HCT116 (cell line): Measurements from ENCODE around the gene CEP20. TPM values are rescaled to one million over a fixed set of nuclear protein-coding genes. Genes with fewer than 3 reads are reported as not detected.

Source experiments
- ATAC-seq: fragments of 200-7000 bp; cut with Tn5 transposase; 2 replicates; pipeline ENCODE4 v1.9.1; 2020; ENCODE audit warnings: mild to moderate bottlenecking, moderate library complexity
- BruUV-seq: library from RNA; stranded (reverse); fragments of 400-500 nt; replicated peaks from 2 replicates; lab custom pipeline; 2021; lab: Mats Ljungman, UMichigan
- CTCF ChIA-PET: fragments of 300-600 bp; sonication (Branson Sonifier 250); formaldehyde crosslinking; loops from one replicate; lab custom pipeline; 2021; ENCODE audit warnings: antibody characterized with exemption; lab: Charles Lee
- POLR2A ChIA-PET: fragments of 300-600, 350-600 bp; sonication (Branson Sonifier 250); formaldehyde crosslinking; loops from one replicate; lab custom pipeline; 2021; ENCODE audit warnings: antibody characterized with exemption; lab: Charles Lee
- RAD21 ChIA-PET, 2 experiments: fragments of 300-600 bp; sonication (Branson Sonifier 250); formaldehyde crosslinking; loops; one replicate each; lab custom pipeline; 2023; ENCODE audit warnings: low total read pairs in 2 of 2; ENCODE audit not compliant: uncharacterized antibody in 2 of 2, unreplicated experiment in 2 of 2, low non-redundant PET in 1 of 2; lab: Charles Lee
- DNase-seq: peaks from one replicate; pipeline ENCODE4 v3.0.0-alpha.2; 2010; ENCODE audit warnings: low read depth, low spot score
- H2AFZ ChIP-seq: fragments of 200-600 bp; shearing (Covaris generic), sonication (generic); 2 replicates; pipeline ENCODE4 v1.6.1; 2017; ENCODE audit warnings: low read depth, mixed run types, mixed read lengths, antibody characterized with exemption, low read length; ENCODE audit not compliant: poor library complexity, severe bottlenecking
- H3K27ac ChIP-seq: 2 replicates; pipeline ENCODE4 v1.5.1; 2012; ENCODE audit warnings: low read depth, low read length
- H3K27me3 ChIP-seq: fragments of 200-600 bp; sonication (generic); 2 replicates; pipeline ENCODE4 v1.6.1; 2016; ENCODE audit warnings: mixed run types, low read length, mixed read lengths; ENCODE audit not compliant: insufficient read depth
- H3K36me3 ChIP-seq, 2 experiments: fragments of 200-500 bp in 1 of 2; fragments of 200-600 bp in 1 of 2; sonication (Bioruptor generic) in 1 of 2; sonication (generic) in 1 of 2; 2 replicates each; pipeline versions ENCODE4 v1.5.1 to v1.6.1; 2014 to 2016; ENCODE audit warnings: low read length in 2 of 2, inconsistent platforms in 1 of 2, mixed read lengths in 1 of 2, mixed run types in 1 of 2; ENCODE audit not compliant: insufficient read depth in 2 of 2, control insufficient read depth in 1 of 2
- H3K4me1 ChIP-seq, 2 experiments: fragments of 200-600 bp in 1 of 2; sonication (generic) in 1 of 2; 2 replicates each; pipeline versions ENCODE4 v1.5.1 to v1.6.1; 2012 to 2017; ENCODE audit warnings: low read length in 2 of 2, inconsistent platforms in 1 of 2, mild to moderate bottlenecking in 1 of 2, mixed read lengths in 1 of 2, mixed run types in 1 of 2, moderate library complexity in 1 of 2; ENCODE audit not compliant: insufficient read depth in 2 of 2, control insufficient read depth in 1 of 2
- H3K4me2 ChIP-seq: fragments of 200-600 bp; sonication (generic); 2 replicates; pipeline ENCODE4 v1.6.1; 2017; ENCODE audit warnings: mixed run types, low read length, mixed read lengths
- H3K4me3 ChIP-seq, 2 experiments: fragments of 200-600 bp in 1 of 2; sonication (generic) in 1 of 2; replicated peaks in 1 of 2; 2 replicates each; pipeline ENCODE4 v1.5.1; 2011 to 2016; ENCODE audit warnings: low read length in 2 of 2, control low read depth in 1 of 2, low read depth in 1 of 2, mild to moderate bottlenecking in 1 of 2, mixed read lengths in 1 of 2, mixed run types in 1 of 2
- H3K79me2 ChIP-seq: fragments of 200-600 bp; sonication (generic); 2 replicates; pipeline ENCODE4 v1.6.1; 2017; ENCODE audit warnings: mild to moderate bottlenecking, mixed run types, low read length, moderate library complexity, mixed read lengths; ENCODE audit not compliant: insufficient read depth
- H3K9ac ChIP-seq: fragments of 200-600 bp; sonication (generic); 2 replicates; pipeline ENCODE4 v1.6.1; 2016; ENCODE audit warnings: low read length, mixed read lengths
- H3K9me2 ChIP-seq: fragments of 200-600 bp; sonication (generic), shearing (Covaris generic); 2 replicates; pipeline ENCODE4 v1.6.1; 2017; ENCODE audit warnings: mixed run types, mild to moderate bottlenecking, moderate library complexity; ENCODE audit not compliant: insufficient read depth
- H3K9me3 ChIP-seq, 2 experiments: fragments of 200-500 bp in 1 of 2; fragments of 200-600 bp in 1 of 2; sonication (Bioruptor generic) in 1 of 2; sonication (generic) in 1 of 2; 2 replicates each; pipeline ENCODE4 v1.6.1; 2014 to 2017; ENCODE audit warnings: low read length in 2 of 2, mixed read lengths in 2 of 2, inconsistent platforms in 1 of 2, low read depth in 1 of 2, mild to moderate bottlenecking in 1 of 2, mixed run types in 1 of 2, moderate library complexity in 1 of 2; ENCODE audit not compliant: control insufficient read depth in 1 of 2, insufficient read depth in 1 of 2
- H4K20me1 ChIP-seq: fragments of 200-600 bp; sonication (generic), shearing (Covaris generic); 2 replicates; pipeline ENCODE4 v1.6.1; 2017; ENCODE audit warnings: mixed run types, mild to moderate bottlenecking, moderate library complexity; ENCODE audit not compliant: insufficient read depth
- CBX3 ChIP-seq: IDR thresholded peaks from 2 replicates; pipeline ENCODE4 v1.6.1; 2012; ENCODE audit warnings: low read depth
- CEBPB ChIP-seq: IDR thresholded peaks from 2 replicates; pipeline ENCODE4 v1.6.1; 2012; ENCODE audit warnings: low read depth
- ELF1 ChIP-seq: IDR thresholded peaks from 2 replicates; pipeline ENCODE4 v1.6.1; 2012; ENCODE audit warnings: low read depth, borderline replicate concordance
- EZH2 ChIP-seq: fragments of 200-600 bp; sonication (generic); IDR thresholded peaks from 2 replicates; pipeline ENCODE4 v1.6.1; 2017; ENCODE audit warnings: antibody characterized with exemption, mixed run types
- FOSL1 ChIP-seq: IDR thresholded peaks from 2 replicates; pipeline ENCODE4 v1.6.1; 2012; ENCODE audit warnings: low read depth
- JUND ChIP-seq: IDR thresholded peaks from 2 replicates; pipeline ENCODE4 v1.6.1; 2012
- SIN3A ChIP-seq: IDR thresholded peaks from 2 replicates; pipeline ENCODE4 v1.6.1; 2012; ENCODE audit warnings: low read depth
- SP1 ChIP-seq: IDR thresholded peaks from 2 replicates; pipeline ENCODE4 v1.6.1; 2012; ENCODE audit warnings: low read depth
- YY1 ChIP-seq: IDR thresholded peaks from 2 replicates; pipeline ENCODE4 v1.6.1; 2011; ENCODE audit warnings: low read length, low read depth, moderate library complexity, mild to moderate bottlenecking; ENCODE audit not compliant: insufficient replicate concordance; ENCODE audit errors: extremely low read depth
- ZFX ChIP-seq: fragments of 450-650 bp; IDR thresholded peaks from 2 replicates; pipeline ENCODE4 v1.6.1; 2017
- intact Hi-C: fragments of 100-400 bp; cut with micrococcal nuclease; formaldehyde crosslinking; loops from 2 replicates; pipeline ENCODE4 v1.10.0; 2022
- total RNA-seq: library from RNA; stranded (reverse); gene quantifications from one replicate; pipeline ENCODE4 v1.2.1, GENCODE V29; 2021; ENCODE audit not compliant: unreplicated experiment
- TF ChIP-seq, protein P1 (sequence below): IDR thresholded peaks from 2 replicates; pipeline ENCODE4 v1.6.1; 2012; ENCODE audit warnings: low read depth
- TF ChIP-seq, protein P2 (sequence below): IDR thresholded peaks from 2 replicates; pipeline ENCODE4 v1.6.1; 2011; ENCODE audit warnings: mild to moderate bottlenecking, low read length, moderate library complexity; ENCODE audit not compliant: insufficient replicate concordance; ENCODE audit errors: extremely low read depth
- TF ChIP-seq, protein P3 (sequence below): IDR thresholded peaks from 2 replicates; pipeline ENCODE4 v1.6.1; 2012

CEP20 gene
- total RNA-seq, 1 experiment from 2014 or later, result 67.7 TPM

DNA sequence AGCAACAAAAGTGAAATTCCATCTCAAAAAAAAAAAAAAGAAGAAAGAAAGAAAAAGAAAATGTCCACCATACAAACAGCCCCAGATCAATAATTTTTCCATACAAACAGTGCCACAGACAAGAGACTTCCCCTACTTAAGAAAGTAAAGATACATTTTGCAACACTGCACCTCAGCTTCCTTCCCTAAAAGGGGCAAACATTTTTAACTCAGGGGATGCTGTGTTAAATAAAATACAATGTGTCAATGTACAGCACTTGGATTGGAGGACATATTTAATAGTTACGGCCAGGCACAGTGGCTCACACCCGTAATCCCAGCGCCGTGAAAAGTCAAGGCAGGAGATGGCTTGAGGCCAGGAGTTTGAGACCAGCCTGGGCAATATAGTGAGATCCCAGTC, 53.9 kb downstream of the CEP20 start:
- Histone ChIP-seq H3K9me3 (no peaks in the 10 kb centered on the region), H3K79me2 (no peaks in the 10 kb centered on the region), H3K27me3 (no peaks in the 10 kb centered on the region), H3K4me1 (no peaks in the 10 kb centered on the region), H3K4me3 (no peak overlapping the region), H3K36me3 (no peaks in the 10 kb centered on the region), H3K27ac (no peak overlapping the region), H2AFZ (no peak overlapping the region)
- BruUV-seq, result no TSS peak
- intact Hi-C loops, result no loop called here
- no peak for ATAC-seq
- TF ChIP-seq FOSL1, result no peak
- TF ChIP-seq SIN3A, result no peak
- TF ChIP-seq, protein P1, sequence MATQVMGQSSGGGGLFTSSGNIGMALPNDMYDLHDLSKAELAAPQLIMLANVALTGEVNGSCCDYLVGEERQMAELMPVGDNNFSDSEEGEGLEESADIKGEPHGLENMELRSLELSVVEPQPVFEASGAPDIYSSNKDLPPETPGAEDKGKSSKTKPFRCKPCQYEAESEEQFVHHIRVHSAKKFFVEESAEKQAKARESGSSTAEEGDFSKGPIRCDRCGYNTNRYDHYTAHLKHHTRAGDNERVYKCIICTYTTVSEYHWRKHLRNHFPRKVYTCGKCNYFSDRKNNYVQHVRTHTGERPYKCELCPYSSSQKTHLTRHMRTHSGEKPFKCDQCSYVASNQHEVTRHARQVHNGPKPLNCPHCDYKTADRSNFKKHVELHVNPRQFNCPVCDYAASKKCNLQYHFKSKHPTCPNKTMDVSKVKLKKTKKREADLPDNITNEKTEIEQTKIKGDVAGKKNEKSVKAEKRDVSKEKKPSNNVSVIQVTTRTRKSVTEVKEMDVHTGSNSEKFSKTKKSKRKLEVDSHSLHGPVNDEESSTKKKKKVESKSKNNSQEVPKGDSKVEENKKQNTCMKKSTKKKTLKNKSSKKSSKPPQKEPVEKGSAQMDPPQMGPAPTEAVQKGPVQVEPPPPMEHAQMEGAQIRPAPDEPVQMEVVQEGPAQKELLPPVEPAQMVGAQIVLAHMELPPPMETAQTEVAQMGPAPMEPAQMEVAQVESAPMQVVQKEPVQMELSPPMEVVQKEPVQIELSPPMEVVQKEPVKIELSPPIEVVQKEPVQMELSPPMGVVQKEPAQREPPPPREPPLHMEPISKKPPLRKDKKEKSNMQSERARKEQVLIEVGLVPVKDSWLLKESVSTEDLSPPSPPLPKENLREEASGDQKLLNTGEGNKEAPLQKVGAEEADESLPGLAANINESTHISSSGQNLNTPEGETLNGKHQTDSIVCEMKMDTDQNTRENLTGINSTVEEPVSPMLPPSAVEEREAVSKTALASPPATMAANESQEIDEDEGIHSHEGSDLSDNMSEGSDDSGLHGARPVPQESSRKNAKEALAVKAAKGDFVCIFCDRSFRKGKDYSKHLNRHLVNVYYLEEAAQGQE, result no peak
- TF ChIP-seq EZH2, result no peak
- TF ChIP-seq, protein P2, sequence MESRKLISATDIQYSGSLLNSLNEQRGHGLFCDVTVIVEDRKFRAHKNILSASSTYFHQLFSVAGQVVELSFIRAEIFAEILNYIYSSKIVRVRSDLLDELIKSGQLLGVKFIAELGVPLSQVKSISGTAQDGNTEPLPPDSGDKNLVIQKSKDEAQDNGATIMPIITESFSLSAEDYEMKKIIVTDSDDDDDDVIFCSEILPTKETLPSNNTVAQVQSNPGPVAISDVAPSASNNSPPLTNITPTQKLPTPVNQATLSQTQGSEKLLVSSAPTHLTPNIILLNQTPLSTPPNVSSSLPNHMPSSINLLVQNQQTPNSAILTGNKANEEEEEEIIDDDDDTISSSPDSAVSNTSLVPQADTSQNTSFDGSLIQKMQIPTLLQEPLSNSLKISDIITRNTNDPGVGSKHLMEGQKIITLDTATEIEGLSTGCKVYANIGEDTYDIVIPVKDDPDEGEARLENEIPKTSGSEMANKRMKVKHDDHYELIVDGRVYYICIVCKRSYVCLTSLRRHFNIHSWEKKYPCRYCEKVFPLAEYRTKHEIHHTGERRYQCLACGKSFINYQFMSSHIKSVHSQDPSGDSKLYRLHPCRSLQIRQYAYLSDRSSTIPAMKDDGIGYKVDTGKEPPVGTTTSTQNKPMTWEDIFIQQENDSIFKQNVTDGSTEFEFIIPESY, result no peak
- TF ChIP-seq ELF1, result no peak
- TF ChIP-seq, protein P3, sequence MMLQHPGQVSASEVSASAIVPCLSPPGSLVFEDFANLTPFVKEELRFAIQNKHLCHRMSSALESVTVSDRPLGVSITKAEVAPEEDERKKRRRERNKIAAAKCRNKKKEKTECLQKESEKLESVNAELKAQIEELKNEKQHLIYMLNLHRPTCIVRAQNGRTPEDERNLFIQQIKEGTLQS, result no peak
- TF ChIP-seq CEBPB, result no peak
- TF ChIP-seq ZFX, result no peak
- no peak for TF ChIP-seq CBX3
- TF ChIP-seq JUND, result no peak
- no peak for TF ChIP-seq YY1
- TF ChIP-seq SP1, result no peak
- TF ChIP-seq, all 23 proteins: peak for 0
- DNase-seq, result no peak
- no peaks in the 10 kb centered on the region for H4K20me1 ChIP-seq
- ChIA-PET CTCF (no interaction called here), POLR2A (no interaction called here), RAD21 (no interaction called here)
- no peak overlapping the region for H3K9ac ChIP-seq
- no peak overlapping the region for H3K4me2 ChIP-seq
- H3K9me2 ChIP-seq, result no peaks in the 10 kb centered on the region
